Measurements from ENCODE around the gene UNC13B.
A peak's percentile ranks its signal among the peaks of the same experiment; 100 is the strongest.

UNC13B gene

DNA sequence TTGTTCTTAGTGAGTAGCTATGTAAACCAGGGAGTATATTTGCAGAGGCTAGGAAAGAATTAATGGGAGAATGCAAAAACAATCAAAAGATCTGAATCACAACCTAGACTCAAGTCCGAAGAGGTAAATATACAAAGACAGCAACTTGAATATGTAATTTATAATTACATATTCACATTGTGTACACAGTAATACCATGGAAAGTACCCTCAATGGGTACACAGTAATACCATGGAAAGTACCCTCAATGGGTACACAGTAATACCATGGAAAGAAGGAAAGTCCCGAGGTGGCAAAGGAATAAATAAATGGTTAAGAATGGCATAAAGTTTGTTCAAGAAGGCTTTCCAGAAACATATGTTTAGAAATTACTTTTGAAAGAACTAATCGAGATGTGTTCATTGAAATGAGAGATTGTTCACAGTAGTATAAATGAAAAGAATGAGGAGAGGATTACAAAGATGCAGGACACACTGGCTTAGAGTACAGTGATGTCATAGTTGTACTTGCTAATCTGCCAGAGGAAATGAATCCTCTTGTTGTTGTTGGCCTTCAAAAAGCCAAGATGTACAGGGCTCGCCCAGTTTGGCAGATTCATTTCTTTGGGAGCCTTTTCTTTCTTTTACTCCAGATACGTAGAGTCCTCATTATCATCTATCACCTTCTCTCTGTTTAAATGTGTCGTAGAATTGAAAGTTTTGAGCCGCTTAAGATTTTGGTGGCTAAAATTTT lies 116.0 kb downstream of the UNC13B start:
- peak; percentile 87 for DNase-seq (ENCODE audit: low read depth)

DNA sequence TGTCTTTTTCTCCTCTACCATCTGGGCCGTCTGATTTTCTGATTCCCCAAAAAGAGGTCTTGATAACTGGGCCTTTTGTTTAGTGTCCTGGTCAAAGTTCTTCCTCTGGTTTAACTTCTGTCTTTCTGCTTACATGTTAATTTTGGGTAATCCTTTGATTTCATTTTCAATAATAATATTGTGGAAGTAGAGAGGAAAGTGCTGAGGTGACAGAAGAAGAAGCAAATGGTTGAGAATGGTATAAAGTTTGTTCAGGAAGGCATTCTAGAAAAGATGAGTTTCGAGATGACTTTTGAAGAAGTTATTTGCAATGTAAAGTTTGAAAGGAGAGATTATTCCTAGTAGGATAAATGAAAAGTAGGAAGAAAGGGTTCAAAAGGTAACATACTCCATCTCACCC lies 118.1 kb downstream of the UNC13B start:
- no peak for DNase-seq (ENCODE audit: low read depth)

DNA sequence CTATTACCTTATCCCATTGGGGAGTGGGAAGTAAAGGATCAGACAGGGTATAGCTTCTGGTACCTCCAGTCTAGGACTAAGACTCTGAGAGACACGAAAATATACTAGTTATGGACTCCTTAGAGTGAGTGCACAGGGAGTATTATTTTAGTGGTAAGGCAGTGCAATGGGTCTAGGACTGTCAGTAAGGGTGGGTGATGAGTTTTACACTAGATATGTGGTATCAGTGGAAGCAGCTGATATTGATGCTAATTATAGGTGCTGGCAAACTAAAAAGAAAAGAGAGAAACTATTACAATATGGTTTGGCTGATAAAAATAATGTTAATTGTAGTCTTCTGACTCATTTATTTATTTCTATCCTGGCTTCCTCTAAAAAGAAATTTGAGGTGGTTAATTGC lies 118.6 kb downstream of the UNC13B start:
- no peak for DNase-seq (ENCODE audit: low read depth)

DNA sequence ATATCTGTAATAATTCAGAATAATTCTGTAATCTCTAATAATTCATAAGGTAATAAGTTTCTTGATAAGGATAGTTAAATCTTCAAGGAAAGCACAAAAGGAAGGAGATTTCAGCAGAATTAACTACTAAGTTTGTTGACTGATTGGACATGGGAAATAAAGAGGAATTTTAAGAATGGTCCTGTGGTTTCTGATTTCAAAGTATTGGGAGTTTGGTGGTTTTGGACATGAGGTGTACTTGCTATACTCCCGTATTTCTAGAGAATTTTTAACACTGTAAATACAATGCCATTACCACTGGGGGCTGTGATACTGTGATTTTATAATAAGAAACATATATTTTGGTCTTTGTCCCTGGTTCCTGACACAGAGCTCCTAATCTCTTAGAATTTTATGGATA lies 123.9 kb downstream of the UNC13B start:
- no peak for DNase-seq (ENCODE audit: low read depth)

DNA sequence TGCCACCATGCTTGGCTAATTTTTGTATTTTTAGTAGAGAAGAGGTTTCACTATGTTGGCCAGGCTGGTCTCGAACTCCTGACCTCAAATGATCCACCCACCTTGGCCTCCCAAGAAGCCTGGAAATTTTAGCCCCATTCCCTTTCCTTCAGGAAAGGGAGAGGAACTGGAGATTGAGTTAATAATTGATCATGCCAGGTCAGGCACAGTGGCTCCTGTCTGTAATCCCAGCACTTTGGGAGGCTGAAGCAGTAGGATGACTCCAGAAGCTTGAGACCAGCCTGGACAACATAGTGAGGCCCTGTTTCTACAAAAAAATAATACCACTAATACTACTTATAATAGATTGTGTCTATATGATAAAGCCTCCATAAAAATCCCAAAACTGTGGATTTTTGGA lies 124.6 kb downstream of the UNC13B start:
- DNase-seq (ENCODE audit: low read depth): no peak

DNA sequence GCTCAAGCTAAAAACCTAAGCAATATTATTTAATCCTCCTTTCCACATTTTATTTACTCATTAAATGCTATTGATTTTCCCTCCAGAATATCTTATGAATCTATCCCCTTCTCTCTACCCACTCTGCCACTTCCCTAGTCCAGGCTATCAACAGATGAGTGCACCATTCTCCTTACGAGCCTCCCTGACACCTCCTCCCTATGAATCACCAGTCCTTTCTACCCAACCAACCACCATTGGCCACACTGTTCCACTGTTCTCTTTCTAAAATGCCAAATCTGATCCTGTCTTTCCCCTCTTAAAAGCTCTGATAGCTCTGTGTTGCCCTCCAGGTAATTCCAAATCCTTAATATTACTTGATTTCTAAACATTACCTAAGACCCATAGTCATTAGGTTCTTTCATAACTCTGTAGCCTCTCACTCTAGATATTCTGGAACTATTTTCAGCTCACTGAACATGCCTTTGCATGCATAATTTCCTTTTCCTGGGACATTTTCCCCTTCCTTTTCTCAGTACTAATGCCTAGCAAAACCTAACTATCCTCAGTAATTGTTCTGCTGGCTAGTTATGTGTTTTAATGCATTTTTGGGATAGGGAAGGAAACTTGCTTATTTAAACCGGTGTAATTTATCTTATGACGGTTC lies 126.3 kb downstream of the UNC13B start:
- no peak for DNase-seq (ENCODE audit: low read depth)

DNA sequence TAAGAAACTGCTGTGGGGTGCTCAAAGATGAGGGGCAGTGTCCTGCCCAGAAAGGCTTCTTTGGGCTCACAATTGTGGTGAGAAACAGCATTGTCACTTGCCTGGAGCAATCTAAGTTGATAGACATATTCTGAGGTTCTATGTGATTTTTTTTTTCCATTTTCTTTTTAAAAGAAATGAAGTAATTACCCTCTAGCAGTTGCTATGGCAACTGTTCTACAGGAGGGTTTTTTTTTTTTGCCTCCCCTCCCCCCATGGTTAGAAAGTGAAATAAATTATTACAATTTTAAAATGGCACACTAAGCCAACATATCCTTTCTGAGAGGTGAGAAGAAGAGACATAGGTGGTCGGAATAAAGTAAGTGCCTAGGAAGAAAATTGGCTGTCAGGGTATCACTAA lies 127.0 kb downstream of the UNC13B start:
- DNase-seq (ENCODE audit: low read depth): no peak

DNA sequence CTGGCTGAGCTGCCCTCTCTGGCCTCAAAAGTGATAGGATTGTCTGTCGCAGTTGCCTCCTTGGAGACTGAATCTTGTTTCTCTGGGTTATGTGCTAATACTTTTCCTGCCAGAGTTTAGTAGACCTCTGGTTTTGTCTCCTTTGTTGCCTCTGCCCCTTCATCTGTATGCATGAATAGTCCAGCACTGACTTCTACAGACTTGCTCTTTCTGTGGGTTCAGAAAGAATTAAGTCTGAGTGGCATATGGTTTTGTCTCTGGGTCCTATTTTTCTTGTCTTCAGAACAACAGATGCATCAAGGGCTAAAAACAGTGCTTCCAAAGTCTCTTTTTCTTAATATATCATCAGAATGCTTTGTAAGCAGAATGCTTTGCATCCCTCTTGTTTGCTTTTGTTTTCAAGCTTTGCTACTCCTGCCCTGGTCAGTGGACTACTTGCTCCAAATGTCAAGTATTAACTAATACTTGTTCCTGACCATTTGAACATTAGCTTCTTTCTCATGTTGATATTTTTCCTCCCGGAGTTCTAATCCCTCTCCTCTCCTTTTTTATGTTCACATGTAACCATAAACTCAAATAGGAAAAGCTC lies 131.7 kb downstream of the UNC13B start:
- no peak for DNase-seq (ENCODE audit: low read depth)

DNA sequence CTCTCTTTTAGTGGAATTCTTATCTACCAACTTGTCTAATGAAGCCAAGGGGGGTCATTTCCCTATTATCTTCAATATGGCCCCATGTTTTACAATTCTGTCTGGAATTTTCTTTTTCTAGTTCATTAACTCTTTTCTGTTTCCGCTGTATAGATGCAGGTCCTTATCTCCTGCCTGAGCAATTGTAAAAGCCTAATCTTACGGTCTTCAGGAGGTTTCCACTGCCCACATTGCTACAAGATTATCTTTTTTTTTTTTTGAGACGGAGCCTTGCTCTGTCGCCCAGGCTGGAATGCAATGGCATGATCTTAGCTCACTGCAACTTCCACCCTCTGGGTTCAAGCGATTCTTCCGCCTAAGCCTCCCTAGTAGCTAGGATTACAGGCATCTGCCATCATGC lies 132.3 kb downstream of the UNC13B start:
- no peak for DNase-seq (ENCODE audit: low read depth)

DNA sequence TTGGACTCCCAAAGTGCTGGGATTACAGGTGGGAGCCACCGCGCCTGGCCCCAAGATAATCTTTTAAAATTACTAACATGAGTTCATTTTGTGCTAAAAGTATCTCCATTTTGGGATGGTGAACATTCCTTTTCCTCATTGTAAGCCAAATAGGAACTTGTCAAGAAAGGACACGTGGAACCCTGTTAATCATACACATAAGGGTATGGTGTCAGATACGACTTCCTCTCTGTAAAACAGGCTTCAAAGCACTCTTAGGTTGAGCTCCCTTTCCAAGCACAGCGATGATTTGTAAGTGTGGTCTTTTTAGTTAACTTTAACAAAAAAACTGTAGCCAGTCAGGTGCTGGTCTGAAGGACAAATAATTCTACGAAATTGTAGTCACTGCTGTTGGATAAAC lies 132.7 kb downstream of the UNC13B start:
- DNase-seq (ENCODE audit: low read depth): no peak

DNA sequence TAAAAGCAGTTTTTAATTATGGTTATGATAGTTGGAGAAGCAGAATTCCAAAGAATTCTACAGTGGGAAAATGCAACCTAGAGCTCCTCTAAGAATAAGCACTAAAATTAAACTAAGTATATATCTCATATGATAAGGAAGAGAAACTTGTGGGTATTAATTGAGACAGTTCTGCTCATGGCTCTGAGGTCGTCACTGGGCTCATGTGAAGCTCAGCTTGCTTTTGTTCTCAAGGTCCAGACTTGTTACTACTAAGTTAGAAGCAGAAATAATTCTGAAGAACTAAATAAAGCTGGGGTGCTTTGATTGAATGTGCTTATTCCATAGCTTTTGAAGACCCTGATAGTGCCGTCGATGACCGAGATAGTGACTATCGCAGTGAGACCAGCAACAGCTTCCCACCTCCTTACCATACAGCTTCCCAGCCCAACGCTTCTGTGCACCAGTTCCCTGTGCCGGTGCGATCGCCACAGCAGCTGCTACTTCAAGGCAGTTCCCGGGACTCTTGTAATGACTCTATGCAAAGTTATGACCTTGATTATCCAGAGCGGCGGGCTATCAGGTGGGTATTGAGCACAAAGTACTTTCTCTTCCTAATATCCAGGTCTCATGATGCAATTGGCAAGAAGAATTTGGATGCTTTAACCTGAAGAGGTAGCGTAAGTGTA lies 133.7 kb downstream of the UNC13B start:
- DNase-seq (ENCODE audit: low read depth): no peak

DNA sequence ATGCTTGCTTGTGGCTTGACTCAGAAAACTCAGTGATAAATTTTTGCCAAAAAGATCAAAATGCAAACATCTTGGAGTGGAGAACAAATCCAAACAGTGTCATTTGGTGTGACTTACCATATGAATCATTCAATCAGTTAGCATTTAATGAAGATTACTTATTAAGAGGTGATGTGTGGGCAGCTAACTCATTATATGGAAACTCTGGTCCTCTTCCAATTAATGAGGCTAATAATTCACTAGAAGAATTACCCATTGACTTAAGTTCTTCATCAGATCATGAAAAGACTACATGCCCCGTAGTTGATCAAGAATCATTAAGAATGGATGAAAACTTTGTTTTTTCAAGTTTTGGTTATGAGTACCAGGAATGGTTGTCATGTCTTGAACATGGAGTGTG lies 141.8 kb downstream of the UNC13B start:
- DNase-seq (ENCODE audit: low read depth): no peak

DNA sequence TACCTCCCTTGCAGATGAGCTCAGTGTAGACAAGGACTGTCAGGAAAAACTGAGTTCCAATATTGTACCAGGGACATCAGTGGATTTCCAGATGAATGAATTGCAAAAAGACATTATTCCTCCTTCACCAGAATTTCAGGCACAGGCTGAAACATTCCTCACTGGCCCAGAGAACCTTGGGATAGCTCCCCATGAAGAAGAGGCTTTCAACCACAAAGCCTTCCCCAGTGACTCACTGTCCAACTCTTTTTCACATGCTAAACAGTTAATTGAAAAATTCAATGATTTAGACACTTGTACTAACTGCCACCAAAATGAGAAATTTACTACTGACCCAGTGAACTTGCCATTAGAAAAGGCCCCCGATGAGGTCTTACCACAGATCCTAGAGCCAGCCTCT lies 144.5 kb downstream of the UNC13B start:
- DNase-seq (ENCODE audit: low read depth): no peak

DNA sequence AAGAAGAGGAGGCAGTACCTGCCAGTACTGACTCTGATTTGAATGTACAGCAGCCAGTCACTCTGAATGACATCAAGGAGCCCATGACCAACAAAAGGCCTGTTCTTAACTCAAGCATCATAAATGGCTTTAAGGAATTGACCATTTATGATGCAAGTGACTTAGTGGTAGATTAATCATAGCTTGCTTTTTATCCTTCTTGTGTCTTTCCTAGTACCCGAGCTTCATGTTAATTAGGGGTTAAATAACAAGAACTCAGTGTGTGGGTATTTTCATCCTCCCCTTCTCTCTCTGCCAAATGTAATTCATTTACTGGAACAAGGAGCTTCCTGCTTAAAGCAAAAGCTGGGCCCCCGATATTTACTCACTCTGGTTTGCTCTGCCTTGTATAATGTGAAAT lies 146.5 kb downstream of the UNC13B start:
- DNase-seq (ENCODE audit: low read depth): no peak

DNA sequence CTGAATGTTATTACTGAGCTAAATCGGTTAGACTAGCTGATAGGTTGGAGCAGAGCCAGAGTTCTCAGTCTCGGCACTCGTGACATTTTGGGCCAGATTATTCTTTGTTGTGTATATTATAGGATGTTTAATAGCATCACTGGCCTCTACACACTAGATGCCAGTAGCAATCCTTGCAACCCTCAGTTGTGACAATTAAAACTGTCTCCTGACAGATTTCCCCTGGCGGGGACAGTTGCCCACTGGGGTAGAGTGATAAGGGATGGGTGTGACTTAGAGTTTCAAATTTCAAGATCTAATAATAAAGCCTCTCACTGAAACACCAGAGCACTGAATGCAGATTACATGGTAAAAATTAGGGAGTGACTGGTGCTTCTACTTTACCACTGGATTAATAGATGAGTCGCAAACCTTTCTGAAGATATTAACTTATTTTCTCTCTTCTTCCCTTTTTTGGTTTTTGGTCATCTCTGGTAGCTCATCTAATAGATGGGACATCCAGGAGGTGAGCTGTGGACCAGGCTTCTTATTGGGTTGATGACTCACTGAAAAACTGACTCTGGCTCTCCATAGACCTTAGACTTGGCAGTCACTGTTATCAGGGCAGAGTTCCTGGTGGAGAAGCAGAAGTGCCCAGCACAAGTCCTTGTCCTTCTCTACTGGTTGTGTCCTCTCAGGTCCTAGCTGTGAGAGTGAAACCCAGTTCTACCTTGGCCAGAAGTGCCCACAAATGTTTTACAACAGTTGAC lies 150.3 kb downstream of the UNC13B start:
- peak; percentile 6 for DNase-seq (ENCODE audit: low read depth)

DNA sequence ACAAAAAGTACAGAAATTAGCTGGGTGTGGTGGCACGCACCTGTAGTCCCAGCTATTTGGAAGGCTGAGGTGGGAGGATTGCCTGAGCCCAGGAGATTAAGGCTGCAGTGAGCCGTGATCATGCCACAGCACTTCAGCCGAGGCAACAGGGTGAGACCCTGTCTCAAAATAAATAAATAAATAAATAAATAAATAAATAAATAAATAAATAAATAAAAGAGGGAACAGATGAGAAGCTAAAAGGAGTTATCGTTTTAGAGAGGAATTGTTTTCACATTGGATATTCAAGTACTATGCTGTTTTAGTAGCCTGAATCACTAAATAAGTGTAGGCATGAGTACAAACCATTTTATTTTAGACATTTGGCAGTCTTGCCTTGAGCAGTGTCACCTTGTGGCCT lies 151.7 kb downstream of the UNC13B start:
- DNase-seq (ENCODE audit: low read depth): no peak

DNA sequence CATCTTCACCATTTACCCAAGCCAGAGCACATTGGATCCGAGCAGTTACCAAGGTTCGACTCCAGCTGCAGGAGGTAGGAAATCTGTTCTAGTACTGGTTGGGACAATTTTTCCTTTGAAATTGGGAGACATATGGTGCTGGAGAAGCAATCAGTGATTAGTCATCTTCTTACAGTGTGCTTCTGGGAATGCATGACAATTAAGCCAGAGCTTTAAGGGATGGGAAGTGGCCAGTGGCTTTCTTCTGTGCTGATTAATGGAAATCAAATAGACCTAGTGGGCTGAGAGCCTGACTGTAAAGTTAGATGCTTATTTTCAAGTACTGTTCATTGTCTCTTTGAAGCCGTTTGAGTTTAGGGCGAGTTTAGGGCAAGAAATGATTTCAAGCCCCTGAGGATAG lies 152.1 kb downstream of the UNC13B start:
- DNase-seq (ENCODE audit: low read depth): peak; percentile 45

DNA sequence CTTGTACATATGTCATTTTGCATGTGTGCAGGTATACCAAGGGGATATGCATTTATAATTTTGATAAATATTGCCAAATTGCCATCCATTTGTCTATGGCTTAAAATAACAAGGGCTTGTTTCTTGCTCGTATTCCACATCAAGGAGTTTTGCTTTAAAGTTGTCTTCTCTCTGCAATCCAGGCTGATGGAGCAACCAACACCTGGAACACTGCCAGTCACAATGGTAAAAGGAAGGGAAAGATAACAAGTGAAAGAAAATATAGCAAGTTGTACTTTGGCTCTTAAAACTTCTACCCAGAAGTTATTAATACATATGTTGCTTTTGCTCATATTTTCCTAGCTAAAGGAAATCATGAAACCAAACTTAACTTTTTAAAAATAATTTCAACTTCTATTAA lies 156.9 kb downstream of the UNC13B start:
- peak; percentile 9 for DNase-seq (ENCODE audit: low read depth)

DNA sequence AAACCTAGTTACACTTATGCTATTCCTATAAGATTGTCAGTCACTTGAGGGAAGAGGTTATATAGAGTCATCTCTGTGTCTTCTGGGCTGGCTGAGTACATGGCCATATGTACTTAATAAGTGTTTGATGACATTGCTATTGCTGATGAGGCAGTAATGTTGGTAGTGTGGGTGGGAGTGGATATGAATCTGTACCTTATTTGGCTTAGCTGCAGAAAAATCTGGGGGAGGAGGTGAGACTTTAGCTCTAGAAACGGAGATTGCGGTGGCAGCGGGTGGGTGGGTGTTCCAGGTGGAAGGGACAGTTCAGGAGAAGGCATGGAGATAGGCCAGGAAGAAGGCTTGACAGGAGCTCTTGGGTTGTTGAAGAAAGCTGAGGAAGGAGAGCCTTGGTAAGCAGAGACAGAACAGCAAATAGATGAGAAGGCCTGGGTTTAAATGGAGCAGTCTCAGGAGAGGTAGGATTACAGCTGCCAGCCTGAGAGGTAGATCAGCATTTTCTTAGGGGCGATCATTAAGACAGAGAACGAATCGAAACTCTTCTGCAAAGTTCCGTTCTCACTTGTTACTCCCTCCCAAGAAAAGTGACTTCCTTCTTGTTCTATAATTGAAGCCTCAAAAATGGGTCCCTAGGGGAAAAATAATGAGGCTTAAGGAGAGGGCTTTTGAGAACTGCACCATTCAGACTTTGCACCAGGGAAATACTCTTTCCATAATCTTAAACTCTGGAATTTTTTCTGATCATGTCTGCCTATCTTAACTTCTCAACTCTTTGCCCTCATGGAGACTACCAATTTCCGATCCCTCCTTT lies 160.5 kb downstream of the UNC13B start:
- no peak for DNase-seq (ENCODE audit: low read depth)

DNA sequence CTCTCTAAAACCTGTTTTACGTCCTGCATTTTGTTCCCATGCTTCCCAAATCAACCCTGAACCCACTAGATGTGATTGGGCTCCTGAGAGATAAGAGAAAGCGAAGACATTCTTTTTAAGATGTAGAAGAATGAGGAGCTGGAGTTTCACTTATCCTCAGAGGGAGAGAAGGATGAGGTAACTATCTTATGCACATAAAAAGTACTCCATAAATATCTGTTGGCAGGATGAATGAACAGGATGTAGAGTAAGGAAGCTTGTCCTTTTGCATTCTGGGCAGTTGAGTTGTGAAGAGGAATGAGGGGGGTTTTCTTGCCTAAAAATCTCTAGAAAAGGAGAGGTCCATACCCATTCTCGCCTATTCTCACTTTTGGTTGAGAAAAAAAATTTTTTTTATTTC lies 163.2 kb downstream of the UNC13B start:
- DNase-seq (ENCODE audit: low read depth): no peak

DNA sequence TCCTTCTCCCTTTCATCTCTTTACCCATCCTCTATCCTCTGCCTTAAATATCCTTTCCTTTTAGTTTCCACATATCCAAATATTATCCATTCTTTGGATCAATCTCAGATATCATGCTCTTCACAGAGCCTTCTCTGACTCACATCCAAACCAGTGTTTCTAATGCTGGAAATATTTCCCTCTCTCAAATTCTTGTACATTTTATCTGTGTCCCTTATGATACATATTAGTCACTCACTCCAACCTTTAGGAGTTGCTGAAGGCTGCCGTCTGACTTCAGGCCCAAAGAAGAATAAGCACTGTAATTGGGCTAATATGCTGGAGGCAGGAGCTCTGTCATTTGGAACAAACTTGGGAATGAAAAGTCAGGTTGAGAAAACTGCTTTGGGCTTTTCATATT lies 171.7 kb downstream of the UNC13B start:
- DNase-seq (ENCODE audit: low read depth): peak; percentile 80

DNA sequence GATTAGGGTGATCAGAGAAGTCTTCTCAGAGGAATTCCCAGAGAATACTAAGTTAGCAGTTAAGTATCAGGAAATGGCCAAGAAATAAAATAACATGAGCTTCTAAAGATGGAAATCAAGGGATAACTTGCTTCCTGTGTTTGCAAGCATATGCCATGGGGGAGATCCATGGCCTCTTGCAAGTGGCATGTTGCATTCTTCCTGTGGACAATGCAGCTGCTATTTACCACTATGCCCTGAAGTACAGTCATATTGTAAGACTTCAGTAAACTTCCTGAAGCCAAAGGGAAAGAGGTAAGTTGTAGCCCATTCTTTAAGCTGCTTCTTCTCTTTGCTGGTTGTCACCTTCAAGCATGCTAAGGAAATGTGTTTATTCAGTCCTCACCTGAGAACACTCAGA lies 173.4 kb downstream of the UNC13B start:
- DNase-seq (ENCODE audit: low read depth): no peak

Data from fibroblast of gingiva (primary cell).